ENCODE results near the gene SEZ6. TPM values are rescaled to one million over a fixed set of nuclear protein-coding genes. Genes with fewer than 3 reads are reported as not detected.

The SEZ6 gene
- total RNA-seq, 2 donors from 2014 or later, result not detected

- ATAC-seq (replicated peaks in 1 of 2) (no peak), DNase-seq (no peak)
- Mint-ChIP-seq H3K36me3 (ENCODE audit: insufficient read depth in 2 of 2) (no peaks in the 10 kb centered on the region), H3K27me3 (ENCODE audit: low read depth) (no peaks in the 10 kb centered on the region), H3K4me1 (ENCODE audit: low read depth) (peaks cover 4% of the 10 kb centered on the region), H3K4me3 (no peak overlapping the region), H3K9me3 (no peaks in the 10 kb centered on the region), H3K27ac (no peak overlapping the region)
Measured at GRCh38 chr17:28989028-28989427, 16.8 kb downstream of the SEZ6 start.

GRCh38 chr17:28988475-28988874 is 17.4 kb downstream of the SEZ6 start:
- peaks cover 5% of the 10 kb centered on the region for H3K4me1 Mint-ChIP-seq (ENCODE audit: low read depth)

GRCh38 chr17:28986714-28987655 is 18.8 kb downstream of the SEZ6 start:
- H3K4me3 Mint-ChIP-seq, result no peak overlapping the region

More at GRCh38 chr17:28988475-28988874, 17.4 kb downstream of the SEZ6 start:
- Mint-ChIP-seq H3K9me3 (no peaks in the 10 kb centered on the region), H3K36me3 (ENCODE audit: insufficient read depth in 2 of 2) (no peaks in the 10 kb centered on the region), H3K27me3 (ENCODE audit: low read depth) (no peaks in the 10 kb centered on the region), H3K4me3 (no peak overlapping the region), H3K27ac (no peak overlapping the region)
- ATAC-seq (replicated peaks in 1 of 2), result peak in 1 of 2 donors; percentile 53
- no peak for DNase-seq

GRCh38 chr17:28985950-28986713 is 19.7 kb downstream of the SEZ6 start:
- H3K27me3 Mint-ChIP-seq (ENCODE audit: low read depth), result no peaks in the 10 kb centered on the region
- no peak for ATAC-seq (replicated peaks in 1 of 2)
- no peak overlapping the region for H3K27ac Mint-ChIP-seq
- H3K4me1 Mint-ChIP-seq (ENCODE audit: low read depth), result peaks cover 23% of the 10 kb centered on the region
- H3K9me3 Mint-ChIP-seq, result no peaks in the 10 kb centered on the region
- H3K36me3 Mint-ChIP-seq (ENCODE audit: insufficient read depth in 2 of 2), result no peaks in the 10 kb centered on the region
- no peak overlapping the region for H3K4me3 Mint-ChIP-seq
- DNase-seq, result no peak

More at GRCh38 chr17:28986714-28987655, 18.8 kb downstream of the SEZ6 start:
- Mint-ChIP-seq H3K27ac (no peak overlapping the region), H3K4me1 (ENCODE audit: low read depth) (peaks cover 20% of the 10 kb centered on the region), H3K36me3 (ENCODE audit: insufficient read depth in 2 of 2) (no peaks in the 10 kb centered on the region), H3K27me3 (ENCODE audit: low read depth) (no peaks in the 10 kb centered on the region), H3K9me3 (no peaks in the 10 kb centered on the region)
- no peak for ATAC-seq (replicated peaks in 1 of 2)
- DNase-seq, result no peak

- Mint-ChIP-seq H3K4me1 (ENCODE audit: low read depth) (peaks cover 23% of the 10 kb centered on the region), H3K27ac (peak overlapping the region; percentile 78), H3K27me3 (ENCODE audit: low read depth) (no peaks in the 10 kb centered on the region), H3K36me3 (ENCODE audit: insufficient read depth in 2 of 2) (no peaks in the 10 kb centered on the region), H3K4me3 (peak overlapping the region in 1 of 2 donors; percentile 51), H3K9me3 (no peaks in the 10 kb centered on the region)
- DNase-seq (no peak), ATAC-seq (replicated peaks in 1 of 2) (no peak)
Measured at GRCh38 chr17:28983286-28984230, 22.3 kb downstream of the SEZ6 start.

GRCh38 chr17:28982131-28982793 is 23.6 kb downstream of the SEZ6 start:
- Mint-ChIP-seq H3K27me3 (ENCODE audit: low read depth) (no peaks in the 10 kb centered on the region), H3K36me3 (ENCODE audit: insufficient read depth in 2 of 2) (no peaks in the 10 kb centered on the region), H3K9me3 (no peaks in the 10 kb centered on the region), H3K4me3 (peak overlapping the region; percentile 44 to 51), H3K27ac (peak overlapping the region; percentile 78), H3K4me1 (ENCODE audit: low read depth) (peaks cover 23% of the 10 kb centered on the region)
- ATAC-seq (replicated peaks in 1 of 2), result peak; percentile 82 to 85
- peak; percentile 22 to 44 for DNase-seq

- H3K4me3 Mint-ChIP-seq, result no peak overlapping the region
- no peak for ATAC-seq (replicated peaks in 1 of 2)
- no peaks in the 10 kb centered on the region for H3K36me3 Mint-ChIP-seq (ENCODE audit: insufficient read depth in 2 of 2)
- DNase-seq, result no peak
- H3K9me3 Mint-ChIP-seq, result no peaks in the 10 kb centered on the region
- H3K27ac Mint-ChIP-seq, result no peak overlapping the region
- peaks cover 17% of the 10 kb centered on the region for H3K4me1 Mint-ChIP-seq (ENCODE audit: low read depth)
- no peaks in the 10 kb centered on the region for H3K27me3 Mint-ChIP-seq (ENCODE audit: low read depth)
Measured at GRCh38 chr17:28978356-28978964, 27.4 kb downstream of the SEZ6 start.

GRCh38 chr17:28977659-28978355 is 28.0 kb downstream of the SEZ6 start:
- DNase-seq (no peak), ATAC-seq (replicated peaks in 1 of 2) (no peak)
- Mint-ChIP-seq H3K4me3 (no peak overlapping the region), H3K4me1 (ENCODE audit: low read depth) (peaks cover 11% of the 10 kb centered on the region), H3K27me3 (ENCODE audit: low read depth) (no peaks in the 10 kb centered on the region), H3K27ac (no peak overlapping the region), H3K9me3 (no peaks in the 10 kb centered on the region), H3K36me3 (ENCODE audit: insufficient read depth in 2 of 2) (no peaks in the 10 kb centered on the region)

- no peaks in the 10 kb centered on the region for H3K27me3 Mint-ChIP-seq (ENCODE audit: low read depth)
- ATAC-seq (replicated peaks in 1 of 2) (no peak), DNase-seq (no peak)
- no peaks in the 10 kb centered on the region for H3K4me1 Mint-ChIP-seq (ENCODE audit: low read depth)
- no peak overlapping the region for H3K4me3 Mint-ChIP-seq
- H3K27ac Mint-ChIP-seq, result no peak overlapping the region
- no peaks in the 10 kb centered on the region for H3K36me3 Mint-ChIP-seq (ENCODE audit: insufficient read depth in 2 of 2)
- H3K9me3 Mint-ChIP-seq, result no peaks in the 10 kb centered on the region
Measured at GRCh38 chr17:28975646-28976045, 30.2 kb downstream of the SEZ6 start.

GRCh38 chr17:28975031-28975430 is 30.8 kb downstream of the SEZ6 start:
- Mint-ChIP-seq H3K9me3 (no peaks in the 10 kb centered on the region), H3K36me3 (ENCODE audit: insufficient read depth in 2 of 2) (no peaks in the 10 kb centered on the region), H3K4me1 (ENCODE audit: low read depth) (no peaks in the 10 kb centered on the region)

GRCh38 chr17:28974451-28974850 is 31.4 kb downstream of the SEZ6 start:
- Mint-ChIP-seq H3K9me3 (no peaks in the 10 kb centered on the region), H3K4me3 (no peak overlapping the region), H3K27me3 (ENCODE audit: low read depth) (no peaks in the 10 kb centered on the region), H3K36me3 (ENCODE audit: insufficient read depth in 2 of 2) (no peaks in the 10 kb centered on the region), H3K27ac (no peak overlapping the region), H3K4me1 (ENCODE audit: low read depth) (no peaks in the 10 kb centered on the region)
- DNase-seq, result no peak
- ATAC-seq (replicated peaks in 1 of 2), result no peak

More at GRCh38 chr17:28975031-28975430, 30.8 kb downstream of the SEZ6 start:
- no peak overlapping the region for H3K4me3 Mint-ChIP-seq
- H3K27ac Mint-ChIP-seq, result no peak overlapping the region
- H3K27me3 Mint-ChIP-seq (ENCODE audit: low read depth), result no peaks in the 10 kb centered on the region
- no peak for DNase-seq
- no peak for ATAC-seq (replicated peaks in 1 of 2)
